ENCODE measurements around the gene TSPAN2. TPM values are rescaled to one million over a fixed set of nuclear protein-coding genes. Genes with fewer than 3 reads are reported as not detected.

Gene TSPAN2
- polyA plus RNA-seq, 1 experiment = 4.0 TPM

DNA sequence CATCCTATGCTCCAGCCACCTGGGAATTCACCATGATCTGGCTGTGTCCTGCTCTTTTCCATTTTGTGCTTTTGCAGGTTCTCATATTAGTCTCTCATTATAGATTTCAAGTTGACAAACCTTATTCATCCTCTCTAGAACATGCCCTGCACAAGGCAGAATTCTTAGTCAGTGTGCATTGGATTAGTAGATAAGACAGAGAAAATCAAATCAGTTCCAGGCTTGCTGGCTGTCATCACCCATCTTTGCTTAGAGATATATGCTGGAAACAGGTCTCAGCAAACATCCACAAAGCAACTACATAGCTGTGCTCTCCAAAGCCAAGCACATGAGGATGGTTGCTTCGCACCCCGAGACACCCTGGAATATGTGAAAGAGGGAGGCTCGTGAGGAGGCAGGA, 24.8 kb downstream of the TSPAN2 start:
- H3K27me3 ChIP-seq (ENCODE audit: control insufficient read depth, insufficient read depth, low read length) = no peaks in the 10 kb centered on the region
- POLR2A ChIA-PET = no interaction called here
- no peaks in the 10 kb centered on the region; the same call in 1 of the 2 replicates for H3K9me3 ChIP-seq (ENCODE audit: control insufficient read depth, insufficient read depth, low read length)
- no peak overlapping the region for H3K4me3 ChIP-seq (ENCODE audit: low read depth, low read length)
- CTCF ChIA-PET = interaction anchor here (4.8 kb wide), 1 partner anchor 12 kb away, joined by 32 read pairs; no protein-coding TSS in a partner anchor
- TF ChIP-seq CTCF (IDR thresholded peaks at IDR 0.05; ENCODE audit: low read depth, low read length) = no peak
- H3K27ac ChIP-seq (ENCODE audit: low read depth, low read length) = no peak overlapping the region
- no peak for DNase-seq (ENCODE audit: low read depth, low spot score)

GRCh38 chr1:115063228-115063901, 25.9 kb downstream of the TSPAN2 start:
- CTCF ChIA-PET = interaction anchor here (1.0 to 4.8 kb wide), 2 partner anchors 8 to 11 kb away, joined by 3 to 32 read pairs; no protein-coding TSS in a partner anchor
- DNase-seq (ENCODE audit: low read depth, low spot score) = no peak
- no peaks in the 10 kb centered on the region; the same call in 1 of the 2 replicates for H3K9me3 ChIP-seq (ENCODE audit: control insufficient read depth, insufficient read depth, low read length)
- H3K27ac ChIP-seq (ENCODE audit: low read depth, low read length) = no peak overlapping the region
- POLR2A ChIA-PET = no interaction called here
- H3K4me3 ChIP-seq (ENCODE audit: low read depth, low read length) = no peak overlapping the region
- no peak for TF ChIP-seq CTCF (IDR thresholded peaks at IDR 0.05; ENCODE audit: low read depth, low read length)
- H3K27me3 ChIP-seq (ENCODE audit: control insufficient read depth, insufficient read depth, low read length) = no peaks in the 10 kb centered on the region

DNA sequence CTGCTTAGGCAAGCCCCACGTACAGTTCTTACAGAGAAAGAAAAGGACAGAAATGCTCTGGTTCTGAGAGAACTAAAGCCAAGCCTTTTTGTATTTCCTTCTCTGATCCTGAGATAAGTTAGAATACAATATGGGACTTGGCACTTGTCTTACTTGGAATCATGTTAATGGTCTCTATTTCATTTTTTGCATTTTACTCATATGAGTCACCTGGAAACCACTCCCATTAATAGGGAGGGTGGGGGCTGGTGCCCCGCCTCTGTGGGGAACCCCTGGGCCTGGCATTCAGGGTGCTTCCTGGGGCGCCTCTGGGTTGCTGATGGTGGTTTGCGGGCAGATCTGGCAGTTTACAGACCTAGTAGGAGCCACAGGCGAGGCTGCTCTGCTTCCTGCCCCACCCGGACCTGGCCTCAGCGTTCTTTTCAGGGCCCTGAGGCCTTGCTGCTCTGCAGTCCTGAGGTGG, 26.7 kb downstream of the TSPAN2 start:
- CTCF ChIA-PET = interaction anchor here (1.2 to 1.6 kb wide), 2 partner anchors 10 to 11 kb away, joined by 3 to 6 read pairs; no protein-coding TSS in a partner anchor
- POLR2A ChIA-PET = no interaction called here
- Histone ChIP-seq H3K27ac (ENCODE audit: low read depth, low read length) (no peak overlapping the region), H3K27me3 (ENCODE audit: control insufficient read depth, insufficient read depth, low read length) (no peaks in the 10 kb centered on the region), H3K4me3 (ENCODE audit: low read depth, low read length) (no peak overlapping the region), H3K9me3 (ENCODE audit: control insufficient read depth, insufficient read depth, low read length) (no peaks in the 10 kb centered on the region; the same call in 1 of the 2 replicates)
- no peak for TF ChIP-seq CTCF (IDR thresholded peaks at IDR 0.05; ENCODE audit: low read depth, low read length)
- no peak for DNase-seq (ENCODE audit: low read depth, low spot score)

- Histone ChIP-seq H3K4me3 (ENCODE audit: low read depth, low read length) (no peak overlapping the region), H3K27ac (ENCODE audit: low read depth, low read length) (no peak overlapping the region), H3K27me3 (ENCODE audit: control insufficient read depth, insufficient read depth, low read length) (no peaks in the 10 kb centered on the region), H3K9me3 (ENCODE audit: control insufficient read depth, insufficient read depth, low read length) (no peaks in the 10 kb centered on the region; the same call in 1 of the 2 replicates)
- ChIA-PET POLR2A (no interaction called here), CTCF (no interaction called here)
- no peak for DNase-seq (ENCODE audit: low read depth, low spot score)
- TF ChIP-seq CTCF (IDR thresholded peaks at IDR 0.05; ENCODE audit: low read depth, low read length) = no peak
Observed at GRCh38 chr1:115060501-115060900, 28.8 kb downstream of the TSPAN2 start.

- no peak for TF ChIP-seq CTCF (IDR thresholded peaks at IDR 0.05; ENCODE audit: low read depth, low read length)
- H3K4me3 ChIP-seq (ENCODE audit: low read depth, low read length) = no peak overlapping the region
- ChIA-PET POLR2A (no interaction called here), CTCF (no interaction called here)
- DNase-seq (ENCODE audit: low read depth, low spot score) = no peak
- H3K9me3 ChIP-seq (ENCODE audit: control insufficient read depth, insufficient read depth, low read length) = no peaks in the 10 kb centered on the region; the same call in 1 of the 2 replicates
- no peak overlapping the region for H3K27ac ChIP-seq (ENCODE audit: low read depth, low read length)
- no peaks in the 10 kb centered on the region for H3K27me3 ChIP-seq (ENCODE audit: control insufficient read depth, insufficient read depth, low read length)
Observed at GRCh38 chr1:115059316-115059715, 30.0 kb downstream of the TSPAN2 start.

Data from AG04450 (cell line).